GM12873 (cell line): ENCODE results near the gene CPT1B.

Source experiments
- TF ChIP-seq, protein P1 (sequence below): IDR thresholded peaks from 2 replicates; pipeline ENCODE4 v1.5.1; 2012; ENCODE audit warnings: low read depth, mild to moderate bottlenecking, moderate library complexity, low read length, control low read depth; ENCODE audit not compliant: insufficient read depth; ENCODE audit errors: missing control alignments

CPT1B gene

DNA sequence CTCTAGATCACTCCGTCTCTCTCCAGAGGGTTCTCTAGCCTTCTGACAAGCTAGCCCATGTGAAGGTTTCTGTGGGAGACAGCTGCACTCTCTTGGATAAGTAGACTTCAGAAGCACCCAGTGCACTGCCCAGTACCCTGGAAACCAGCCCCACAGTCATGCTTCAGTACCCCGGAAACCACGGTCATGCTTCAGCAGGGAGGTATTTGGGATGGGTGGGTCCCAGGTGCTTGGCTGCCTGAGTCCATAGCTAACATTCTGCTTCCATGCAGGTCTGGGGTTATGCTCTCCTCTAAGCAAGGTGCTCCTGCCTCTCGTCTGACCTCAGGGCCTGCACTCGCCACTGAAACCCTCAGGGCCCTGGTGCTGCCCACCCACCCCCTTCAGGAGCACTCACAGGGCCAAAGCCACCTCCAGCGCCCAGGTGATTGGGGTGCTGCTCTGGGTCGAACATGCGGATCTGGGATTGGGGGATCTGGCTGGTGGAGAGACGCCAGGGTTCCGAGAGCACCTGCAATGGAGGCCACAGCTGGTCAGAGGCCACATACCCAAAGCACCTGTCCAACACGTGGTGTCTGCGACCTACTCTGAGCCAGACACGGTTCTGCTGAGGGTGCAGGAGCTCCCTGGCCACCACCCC is 8.2 kb downstream of the CPT1B start:
- TF ChIP-seq, protein P1, sequence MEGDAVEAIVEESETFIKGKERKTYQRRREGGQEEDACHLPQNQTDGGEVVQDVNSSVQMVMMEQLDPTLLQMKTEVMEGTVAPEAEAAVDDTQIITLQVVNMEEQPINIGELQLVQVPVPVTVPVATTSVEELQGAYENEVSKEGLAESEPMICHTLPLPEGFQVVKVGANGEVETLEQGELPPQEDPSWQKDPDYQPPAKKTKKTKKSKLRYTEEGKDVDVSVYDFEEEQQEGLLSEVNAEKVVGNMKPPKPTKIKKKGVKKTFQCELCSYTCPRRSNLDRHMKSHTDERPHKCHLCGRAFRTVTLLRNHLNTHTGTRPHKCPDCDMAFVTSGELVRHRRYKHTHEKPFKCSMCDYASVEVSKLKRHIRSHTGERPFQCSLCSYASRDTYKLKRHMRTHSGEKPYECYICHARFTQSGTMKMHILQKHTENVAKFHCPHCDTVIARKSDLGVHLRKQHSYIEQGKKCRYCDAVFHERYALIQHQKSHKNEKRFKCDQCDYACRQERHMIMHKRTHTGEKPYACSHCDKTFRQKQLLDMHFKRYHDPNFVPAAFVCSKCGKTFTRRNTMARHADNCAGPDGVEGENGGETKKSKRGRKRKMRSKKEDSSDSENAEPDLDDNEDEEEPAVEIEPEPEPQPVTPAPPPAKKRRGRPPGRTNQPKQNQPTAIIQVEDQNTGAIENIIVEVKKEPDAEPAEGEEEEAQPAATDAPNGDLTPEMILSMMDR = no peak

DNA sequence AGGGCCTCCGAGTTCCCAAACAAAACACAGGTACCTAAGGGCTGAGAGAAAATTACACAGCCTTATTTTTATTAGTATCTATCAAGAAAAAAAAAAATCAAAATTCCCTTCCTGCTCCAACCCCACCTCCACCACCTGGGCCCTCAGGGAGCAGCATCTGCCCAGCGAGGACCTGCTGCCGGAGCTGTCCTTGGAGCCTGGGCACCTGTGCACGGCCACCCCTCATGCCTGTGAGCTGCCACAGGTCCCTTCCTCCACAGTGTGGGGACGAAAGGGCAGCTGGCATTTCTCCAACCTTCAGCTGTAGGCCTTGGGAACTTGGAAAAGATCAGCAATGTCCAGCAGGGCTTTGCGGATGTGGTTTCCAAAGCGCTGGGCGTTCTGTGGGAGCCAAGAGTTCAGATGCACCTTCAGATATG is 9.2 kb downstream of the CPT1B start:
- TF ChIP-seq, protein P1 = no peak

DNA sequence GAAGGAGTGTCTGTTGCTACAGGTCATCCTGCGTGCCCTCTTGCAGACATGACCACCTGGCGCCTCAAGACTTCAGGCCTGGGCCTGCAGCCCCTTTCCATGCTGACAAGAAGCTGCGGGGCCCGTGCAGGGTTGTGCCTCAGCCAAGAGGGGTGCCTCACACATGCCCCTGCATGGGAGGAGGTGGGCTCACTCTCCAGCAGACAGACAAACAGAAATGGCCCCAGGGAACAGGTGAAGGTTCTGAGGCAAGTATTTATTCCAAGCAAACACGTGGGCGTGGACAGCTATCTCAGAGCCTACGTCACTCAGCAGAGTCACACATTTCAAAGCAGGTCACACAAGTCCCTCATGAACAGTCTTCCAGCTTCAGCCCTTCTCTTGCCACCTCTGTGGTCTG is 9.6 kb downstream of the CPT1B start:
- TF ChIP-seq, protein P1 = no peak

DNA sequence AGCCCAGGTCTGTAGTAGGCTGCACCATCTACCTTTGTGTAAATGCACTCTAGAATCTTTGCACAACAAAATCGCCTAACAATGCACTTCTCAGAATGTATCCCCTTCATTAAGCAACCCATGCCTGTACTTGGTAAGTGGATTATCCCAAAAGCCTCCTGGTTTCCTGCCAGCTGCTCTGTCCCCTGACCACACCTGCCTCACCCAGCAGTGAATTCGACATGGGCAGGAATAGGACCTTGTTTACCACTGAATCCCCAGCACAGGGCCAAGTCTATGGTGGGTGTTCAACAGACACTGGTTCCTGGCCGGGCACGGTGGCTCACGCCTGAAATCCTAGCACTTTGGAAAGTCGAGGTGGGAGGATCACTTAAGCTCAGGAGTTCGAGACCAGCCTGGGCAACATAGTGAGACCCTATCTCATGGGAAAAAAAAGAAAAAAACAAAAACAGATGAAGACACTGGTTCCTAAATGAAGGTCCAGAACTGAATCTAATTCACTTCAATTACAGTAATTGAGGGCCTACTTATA is 10.4 kb downstream of the CPT1B start:
- TF ChIP-seq, protein P1 = no peak

DNA sequence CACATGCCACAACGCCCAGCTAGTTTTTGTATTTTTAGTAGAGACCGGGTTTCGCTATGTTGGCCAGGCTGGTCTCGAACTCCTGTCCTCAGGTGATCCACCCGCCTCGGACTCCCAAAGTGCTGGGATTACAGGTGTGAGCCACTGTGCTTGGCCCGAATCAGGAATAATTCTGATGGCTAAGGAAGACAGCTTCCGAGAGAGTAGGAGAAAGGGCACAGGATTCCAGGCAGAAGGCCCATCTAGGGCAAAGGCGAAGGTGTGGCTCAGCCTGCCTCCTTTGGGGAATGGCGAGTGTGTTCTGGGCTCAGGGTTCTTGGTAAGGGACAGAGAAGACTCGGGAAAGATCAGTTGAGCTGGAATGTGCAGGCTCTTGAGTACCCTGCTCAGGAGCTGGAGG is 13.9 kb downstream of the CPT1B start:
- TF ChIP-seq, protein P1 = no peak

DNA sequence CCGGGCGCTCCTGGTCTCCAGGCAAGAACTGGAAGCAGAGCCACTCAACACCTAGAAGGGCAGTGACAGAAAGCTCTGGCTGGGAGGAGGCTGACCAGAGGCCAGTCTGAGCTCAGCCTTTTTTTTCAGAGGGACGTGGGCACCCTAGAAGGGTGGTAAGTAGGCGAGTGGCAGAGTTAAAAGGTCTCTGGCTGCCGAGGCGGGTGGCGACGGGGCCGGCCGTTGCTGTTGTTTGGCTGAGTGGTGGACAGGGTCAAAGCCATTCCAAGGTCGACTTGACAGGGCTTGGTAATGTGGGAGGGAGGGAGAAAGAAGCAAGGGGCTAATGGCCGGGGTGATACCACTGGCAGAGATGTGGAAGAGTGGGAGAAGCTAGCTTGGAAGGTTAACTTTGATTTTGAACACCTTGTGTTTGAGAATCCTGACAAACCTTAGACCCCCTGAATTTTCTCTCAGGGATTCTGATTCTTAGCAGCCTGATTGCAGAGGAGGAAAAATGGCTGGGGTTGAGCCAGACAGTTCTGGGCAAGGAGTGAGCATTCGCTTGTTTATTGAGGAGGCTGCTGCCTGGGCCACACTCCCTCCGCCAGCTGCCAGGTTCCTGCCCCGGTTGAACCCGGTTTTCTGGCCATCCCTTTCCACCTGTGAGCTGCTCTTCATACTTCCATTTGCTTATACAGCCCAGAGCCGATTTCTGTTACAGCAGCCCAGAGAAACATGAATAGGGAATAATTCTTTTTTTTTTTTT is 14.6 kb downstream of the CPT1B start:
- TF ChIP-seq, protein P1 = no peak
